ENCODE results near the gene STK32C.
"Not testable (repeated sequence)": the region's sequence is repeated elsewhere in the genome, so short reads cannot be mapped to it uniquely, and the experiment has no call there.

STK32C gene

GRCh38 chr10:132281915-132282666 is 25.7 kb downstream of the STK32C start:
- no peak for DNase-seq (ENCODE audit: low spot score)

- no peak for DNase-seq (ENCODE audit: low spot score)
These were observed 27.1 kb downstream of the STK32C start for GRCh38 chr10:132280646-132281074.

- no peak for DNase-seq (ENCODE audit: low spot score)
These were observed 27.7 kb downstream of the STK32C start for GRCh38 chr10:132279873-132280645.

- no peak for DNase-seq (ENCODE audit: low spot score)
These were observed 30.4 kb downstream of the STK32C start for GRCh38 chr10:132277311-132277741.

- DNase-seq (ENCODE audit: low spot score), result no peak
These were observed 31.0 kb downstream of the STK32C start for GRCh38 chr10:132276706-132277105.

GRCh38 chr10:132276179-132276675 is 31.5 kb downstream of the STK32C start:
- DNase-seq (ENCODE audit: low spot score), result no peak

GRCh38 chr10:132275426-132276178 is 32.1 kb downstream of the STK32C start:
- DNase-seq (ENCODE audit: low spot score), result no peak

- DNase-seq (ENCODE audit: low spot score), result no peak
These were observed 32.8 kb downstream of the STK32C start for GRCh38 chr10:132274986-132275385.

GRCh38 chr10:132274581-132274980 is 33.2 kb downstream of the STK32C start:
- DNase-seq (ENCODE audit: low spot score), result no peak

GRCh38 chr10:132273966-132274365 is 33.8 kb downstream of the STK32C start:
- DNase-seq (ENCODE audit: low spot score), result no peak

- DNase-seq (ENCODE audit: low spot score), result no peak
These were observed 34.3 kb downstream of the STK32C start for GRCh38 chr10:132273304-132273944.

GRCh38 chr10:132272231-132272971 is 35.3 kb downstream of the STK32C start:
- DNase-seq (ENCODE audit: low spot score), result no peak

- no peak for DNase-seq (ENCODE audit: low spot score)
These were observed 36.1 kb downstream of the STK32C start for GRCh38 chr10:132271458-132272230.

GRCh38 chr10:132270721-132271457 is 36.9 kb downstream of the STK32C start:
- DNase-seq (ENCODE audit: low spot score), result no peak

GRCh38 chr10:132270256-132270655 is 37.5 kb downstream of the STK32C start:
- no peak for DNase-seq (ENCODE audit: low spot score)

GRCh38 chr10:132269266-132270230 is 38.2 kb downstream of the STK32C start:
- DNase-seq (ENCODE audit: low spot score), result no peak

- DNase-seq (ENCODE audit: low spot score), result not testable (repeated sequence)
These were observed 39.8 kb downstream of the STK32C start for GRCh38 chr10:132267916-132268315.

GRCh38 chr10:132266594-132267161 is 41.1 kb downstream of the STK32C start:
- no peak for DNase-seq (ENCODE audit: low spot score)
